ENCODE results near the gene MYH8. TPM values are rescaled to one million over a fixed set of nuclear protein-coding genes. Genes with fewer than 3 reads are reported as not detected.

Gene MYH8
- polyA plus RNA-seq, 1 of the 3 experiments (the other 2 are of a cell fraction): under 0.01 TPM

- Histone ChIP-seq H3K9me3 (no peaks in the 10 kb centered on the region), H3K4me2 (no peak overlapping the region), H3K4me1 (ENCODE audit: control insufficient read depth in 1 of 2, insufficient read depth in 2 of 2, low read depth in 1 of 2, low read length in 1 of 2) (no peaks in the 10 kb centered on the region), H2AFZ (ENCODE audit: low read depth) (no peak overlapping the region), H3K4me3 (ENCODE audit: low read depth in 2 of 2, low read length in 1 of 2) (no peak overlapping the region), H3K27me3 (ENCODE audit: insufficient read depth) (peaks cover 5% of the 10 kb centered on the region; the same call in 1 of the 2 replicates), H3K27ac (ENCODE audit: low read depth in 2 of 2, low read length in 1 of 2) (no peak overlapping the region), H3K36me3 (replicated peaks in 1 of 2; ENCODE audit: control insufficient read depth in 1 of 2, insufficient read depth in 2 of 2, low read length in 1 of 2) (no peaks in the 10 kb centered on the region), H3K9ac (no peak overlapping the region), H3K79me2 (ENCODE audit: insufficient read depth) (no peaks in the 10 kb centered on the region), H3K9me2 (no peaks in the 10 kb centered on the region), H3F3A (replicated peaks; ENCODE audit: insufficient read depth) (no peaks in the 10 kb centered on the region), H4K20me1 (ENCODE audit: insufficient read depth) (no peaks in the 10 kb centered on the region)
- WGBS (ENCODE audit: low lambda C conversion rate): 0% methylated on average over 1 of the region's 1 CpG
- ChIA-PET POLR2A (no interaction called here), CTCF (no interaction called here)
- TF ChIP-seq ELF1 (IDR thresholded peaks at IDR 0.05): no peak
- no peak for TF ChIP-seq MEF2A (IDR thresholded peaks at IDR 0.05; ENCODE audit: borderline replicate concordance, low read depth)
- TF ChIP-seq GATA2 (CRISPR knock-in tag; IDR thresholded peaks at IDR 0.05): no peak
- no peak for TF ChIP-seq CHD2 (IDR thresholded peaks at IDR 0.05; ENCODE audit: low read length, partially characterized antibody)
- no peak for TF ChIP-seq FOSL2 (IDR thresholded peaks at IDR 0.05; ENCODE audit: borderline replicate concordance, low read depth)
- TF ChIP-seq USF2 (IDR thresholded peaks at IDR 0.05; ENCODE audit: borderline replicate concordance, low read depth, low read length): no peak
- TF ChIP-seq FOXM1 (IDR thresholded peaks at IDR 0.05; ENCODE audit: low read depth): no peak
- no peak for TF ChIP-seq SIN3A (IDR thresholded peaks at IDR 0.05; ENCODE audit: borderline replicate concordance, low read depth, low read length)
- no peak for TF ChIP-seq RFX5 (IDR thresholded peaks at IDR 0.05; ENCODE audit: low read length)
- TF ChIP-seq TEAD4 (IDR thresholded peaks at IDR 0.05; ENCODE audit: borderline replicate concordance, insufficient read depth): no peak
- no peak for TF ChIP-seq CTCF (IDR thresholded peaks at IDR 0.05)
- no peak for TF ChIP-seq EZH2phosphoT487 (IDR thresholded peaks at IDR 0.05; ENCODE audit: borderline replicate concordance, low read depth)
- no peak for TF ChIP-seq POLR2AphosphoS5 (IDR thresholded peaks at IDR 0.05; ENCODE audit: low read depth, low read length)
- no peak for TF ChIP-seq MXI1 (IDR thresholded peaks at IDR 0.05; ENCODE audit: low read depth, low read length)
- no peak for DNase-seq
Observed at GRCh38 chr17:10369239-10369638, 52.5 kb downstream of the MYH8 start.

DNA sequence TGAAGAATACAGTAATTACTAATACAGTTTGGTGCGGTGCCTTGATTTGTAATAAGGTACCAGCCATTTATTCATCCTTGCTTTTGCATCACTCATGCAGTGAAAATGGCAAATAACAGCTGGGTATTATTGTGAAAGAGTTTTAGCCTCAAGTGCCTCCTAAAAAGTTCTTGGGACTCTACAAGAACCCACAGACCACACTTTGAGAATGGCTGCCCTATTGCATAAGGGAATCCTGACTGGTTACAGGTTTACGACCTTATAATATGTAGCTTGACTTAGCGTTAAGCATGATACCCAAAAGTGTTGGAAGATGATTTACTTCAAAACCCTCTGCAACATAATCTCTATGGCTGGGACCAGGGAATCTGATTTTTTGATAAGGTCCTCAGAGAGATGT is 53.2 kb downstream of the MYH8 start:
- no peak overlapping the region for H2AFZ ChIP-seq (ENCODE audit: low read depth)
- H3K4me1 ChIP-seq (ENCODE audit: control insufficient read depth in 1 of 2, insufficient read depth in 2 of 2, low read depth in 1 of 2, low read length in 1 of 2): no peaks in the 10 kb centered on the region
- H3K36me3 ChIP-seq (replicated peaks in 1 of 2; ENCODE audit: control insufficient read depth in 1 of 2, insufficient read depth in 2 of 2, low read length in 1 of 2): no peaks in the 10 kb centered on the region
- no peaks in the 10 kb centered on the region for H3K9me2 ChIP-seq
- H3K27ac ChIP-seq (ENCODE audit: low read depth in 2 of 2, low read length in 1 of 2): no peak overlapping the region
- H3K9ac ChIP-seq: no peak overlapping the region
- no peaks in the 10 kb centered on the region for H3K9me3 ChIP-seq
- H4K20me1 ChIP-seq (ENCODE audit: insufficient read depth): no peaks in the 10 kb centered on the region
- no peak overlapping the region for H3K4me2 ChIP-seq
- CTCF ChIA-PET: interaction anchor here (1.0 to 1.3 kb wide), 3 partner anchors 10 to 246 kb away, joined by 3 to 4 read pairs (median 3); no protein-coding TSS in a partner anchor
- peaks cover 5% of the 10 kb centered on the region; the same call in 1 of the 2 replicates for H3K27me3 ChIP-seq (ENCODE audit: insufficient read depth)
- H3F3A ChIP-seq (replicated peaks; ENCODE audit: insufficient read depth): no peaks in the 10 kb centered on the region
- no peak overlapping the region for H3K4me3 ChIP-seq (ENCODE audit: low read depth in 2 of 2, low read length in 1 of 2)
- WGBS (ENCODE audit: low lambda C conversion rate): 19% methylated on average over 3 of the region's 3 CpGs
- DNase-seq: no peak
- no peaks in the 10 kb centered on the region for H3K79me2 ChIP-seq (ENCODE audit: insufficient read depth)
- POLR2A ChIA-PET: no interaction called here
- no peak for TF ChIP-seq RCOR1 (IDR thresholded peaks at IDR 0.05; ENCODE audit: low read length)
- no peak for TF ChIP-seq MAX (IDR thresholded peaks at IDR 0.05; ENCODE audit: low read depth)
- no peak for TF ChIP-seq JUND (IDR thresholded peaks at IDR 0.05)
- TF ChIP-seq GATA2 (CRISPR knock-in tag; IDR thresholded peaks at IDR 0.05): no peak
- no peak for TF ChIP-seq FOXM1 (IDR thresholded peaks at IDR 0.05; ENCODE audit: low read depth)
- TF ChIP-seq SIN3A (IDR thresholded peaks at IDR 0.05; ENCODE audit: borderline replicate concordance, low read depth, low read length): no peak
- no peak for TF ChIP-seq MEF2A (IDR thresholded peaks at IDR 0.05; ENCODE audit: borderline replicate concordance, low read depth)
- TF ChIP-seq CTCF (IDR thresholded peaks at IDR 0.05): no peak
- no peak for TF ChIP-seq GABPA (IDR thresholded peaks at IDR 0.05; ENCODE audit: low read depth)
- no peak for TF ChIP-seq FOSL2 (IDR thresholded peaks at IDR 0.05; ENCODE audit: borderline replicate concordance, low read depth)
- TF ChIP-seq SMC3 (IDR thresholded peaks at IDR 0.05; ENCODE audit: low read depth, low read length): no peak
- TF ChIP-seq, protein P1, sequence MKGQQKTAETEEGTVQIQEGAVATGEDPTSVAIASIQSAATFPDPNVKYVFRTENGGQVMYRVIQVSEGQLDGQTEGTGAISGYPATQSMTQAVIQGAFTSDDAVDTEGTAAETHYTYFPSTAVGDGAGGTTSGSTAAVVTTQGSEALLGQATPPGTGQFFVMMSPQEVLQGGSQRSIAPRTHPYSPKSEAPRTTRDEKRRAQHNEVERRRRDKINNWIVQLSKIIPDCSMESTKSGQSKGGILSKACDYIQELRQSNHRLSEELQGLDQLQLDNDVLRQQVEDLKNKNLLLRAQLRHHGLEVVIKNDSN (IDR thresholded peaks at IDR 0.05; ENCODE audit: borderline replicate concordance, low read depth): no peak
- no peak for TF ChIP-seq USF2 (IDR thresholded peaks at IDR 0.05; ENCODE audit: borderline replicate concordance, low read depth, low read length)
- TF ChIP-seq POLR2AphosphoS5 (IDR thresholded peaks at IDR 0.05; ENCODE audit: low read depth, low read length): no peak
- TF ChIP-seq ELF1 (IDR thresholded peaks at IDR 0.05): no peak
- no peak for TF ChIP-seq CHD2 (IDR thresholded peaks at IDR 0.05; ENCODE audit: low read length, partially characterized antibody)
